Upper lobe of left lung (tissue), 4 donors: Measurements from ENCODE around the gene ACBD6.

Experiments used
- EP300 ChIP-seq, 4 donors: sonication (generic); formaldehyde crosslinking; IDR thresholded peaks; one replicate each; pipeline ENCODE4 v1.5.1; 2017; ENCODE audit warnings: antibody characterized with exemption in 4 of 4, control low read depth in 2 of 4
- POLR2A ChIP-seq, 4 donors: fragments of 450-650 bp; IDR thresholded peaks; one replicate each; pipeline ENCODE4 v1.5.1; 2016 to 2017; ENCODE audit warnings: antibody characterized with exemption in 4 of 4, mild to moderate bottlenecking in 2 of 4
- POLR2AphosphoS5 ChIP-seq, 2 donors: sonication (generic); formaldehyde crosslinking; IDR thresholded peaks; one replicate each; pipeline ENCODE4 v1.5.1; 2017; ENCODE audit warnings: antibody characterized with exemption in 2 of 2
- TF ChIP-seq, protein P1 (sequence below), 6 experiments: fragments of 450-650 bp in 4 of 6; fragments of 200-600 bp in 2 of 6; sonication (generic) in 2 of 6; IDR thresholded peaks; one replicate each; pipeline ENCODE4 v1.5.1; 2016 to 2019; ENCODE audit warnings: antibody characterized with exemption in 6 of 6

DNA sequence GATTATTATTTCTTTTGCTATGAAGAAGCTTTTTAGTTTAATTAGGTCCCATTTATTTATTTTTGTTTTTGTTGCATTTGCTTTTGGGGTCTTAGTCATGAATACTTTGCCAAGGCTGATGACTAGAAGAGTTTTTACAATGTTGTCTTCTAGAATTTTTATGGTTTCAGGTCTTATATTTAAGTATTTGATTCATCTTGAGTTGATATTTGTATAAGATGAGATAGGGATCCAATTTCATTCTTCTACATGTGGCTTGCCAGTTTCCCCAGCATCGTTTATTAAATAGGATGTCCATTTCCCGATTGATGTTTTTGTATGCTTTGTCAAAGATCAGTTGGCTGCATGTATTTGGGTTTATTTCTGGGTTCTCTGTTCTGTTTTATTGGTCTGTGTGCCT lies 8.5 kb upstream of the ACBD6 start:
- TF ChIP-seq, protein P1, sequence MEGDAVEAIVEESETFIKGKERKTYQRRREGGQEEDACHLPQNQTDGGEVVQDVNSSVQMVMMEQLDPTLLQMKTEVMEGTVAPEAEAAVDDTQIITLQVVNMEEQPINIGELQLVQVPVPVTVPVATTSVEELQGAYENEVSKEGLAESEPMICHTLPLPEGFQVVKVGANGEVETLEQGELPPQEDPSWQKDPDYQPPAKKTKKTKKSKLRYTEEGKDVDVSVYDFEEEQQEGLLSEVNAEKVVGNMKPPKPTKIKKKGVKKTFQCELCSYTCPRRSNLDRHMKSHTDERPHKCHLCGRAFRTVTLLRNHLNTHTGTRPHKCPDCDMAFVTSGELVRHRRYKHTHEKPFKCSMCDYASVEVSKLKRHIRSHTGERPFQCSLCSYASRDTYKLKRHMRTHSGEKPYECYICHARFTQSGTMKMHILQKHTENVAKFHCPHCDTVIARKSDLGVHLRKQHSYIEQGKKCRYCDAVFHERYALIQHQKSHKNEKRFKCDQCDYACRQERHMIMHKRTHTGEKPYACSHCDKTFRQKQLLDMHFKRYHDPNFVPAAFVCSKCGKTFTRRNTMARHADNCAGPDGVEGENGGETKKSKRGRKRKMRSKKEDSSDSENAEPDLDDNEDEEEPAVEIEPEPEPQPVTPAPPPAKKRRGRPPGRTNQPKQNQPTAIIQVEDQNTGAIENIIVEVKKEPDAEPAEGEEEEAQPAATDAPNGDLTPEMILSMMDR (IDR thresholded peaks at IDR 0.05): no peak
- TF ChIP-seq POLR2A (IDR thresholded peaks at IDR 0.05) (no peak), EP300 (IDR thresholded peaks at IDR 0.05) (no peak), POLR2AphosphoS5 (IDR thresholded peaks at IDR 0.05) (no peak)
